Stimulated activated CD4-positive, alpha-beta T cell treated with anti-CD3 and anti-CD28 coated beads, Interleukin-4, amount 100 ng/mL, for 1 hour (primary cell): ENCODE data around the gene GOLGA6D.
A peak's percentile ranks its signal among the peaks of the same experiment; 100 is the strongest.
"Not testable (repeated sequence)": the region's sequence is repeated elsewhere in the genome, so short reads cannot be mapped to it uniquely, and the experiment has no call there.

Experiments
- DNase-seq: peaks from one replicate; pipeline ENCODE4 v3.0.0-alpha.2; 2020

The GOLGA6D gene

DNA sequence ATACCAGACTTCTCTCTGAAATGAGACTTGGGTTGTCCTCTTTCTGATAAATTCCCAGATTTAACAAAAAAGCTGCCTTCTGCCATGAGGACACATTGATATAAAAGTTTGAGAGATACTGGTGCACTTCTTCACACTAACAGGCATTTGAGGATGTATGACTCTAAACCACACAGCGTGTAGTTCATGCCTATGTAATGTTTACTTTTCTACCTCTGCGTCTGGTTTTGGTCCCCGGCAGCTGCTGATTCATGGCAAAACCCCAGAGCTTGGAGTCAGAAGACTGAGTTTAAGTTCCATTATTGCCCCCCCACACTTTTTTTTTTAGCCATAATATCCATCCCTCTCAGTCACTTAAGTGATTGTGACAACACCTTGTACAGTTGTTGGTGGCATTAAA, 1.5 kb downstream of the GOLGA6D start:
- DNase-seq = not testable (repeated sequence)

DNA sequence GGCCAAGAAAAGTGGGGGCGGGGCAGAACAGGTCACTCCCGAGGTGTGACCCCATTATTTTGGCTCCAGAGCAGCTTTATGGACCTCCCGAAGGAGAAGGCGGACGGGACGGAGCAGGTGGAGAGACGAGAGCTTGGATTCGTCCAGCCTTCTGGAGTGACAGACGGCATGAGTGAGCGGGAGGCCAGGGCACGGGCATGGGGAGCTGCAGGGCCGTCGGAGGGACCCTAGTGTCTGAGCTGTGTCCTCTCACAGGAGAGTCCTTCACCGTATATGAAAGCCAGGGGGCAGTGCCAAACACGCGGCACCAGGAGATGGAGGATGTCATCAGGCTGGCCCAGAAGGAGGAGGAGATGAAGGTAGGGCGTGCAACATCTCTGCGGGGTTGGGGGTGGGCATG, 11.0 kb downstream of the GOLGA6D start:
- not testable (repeated sequence) for DNase-seq

DNA sequence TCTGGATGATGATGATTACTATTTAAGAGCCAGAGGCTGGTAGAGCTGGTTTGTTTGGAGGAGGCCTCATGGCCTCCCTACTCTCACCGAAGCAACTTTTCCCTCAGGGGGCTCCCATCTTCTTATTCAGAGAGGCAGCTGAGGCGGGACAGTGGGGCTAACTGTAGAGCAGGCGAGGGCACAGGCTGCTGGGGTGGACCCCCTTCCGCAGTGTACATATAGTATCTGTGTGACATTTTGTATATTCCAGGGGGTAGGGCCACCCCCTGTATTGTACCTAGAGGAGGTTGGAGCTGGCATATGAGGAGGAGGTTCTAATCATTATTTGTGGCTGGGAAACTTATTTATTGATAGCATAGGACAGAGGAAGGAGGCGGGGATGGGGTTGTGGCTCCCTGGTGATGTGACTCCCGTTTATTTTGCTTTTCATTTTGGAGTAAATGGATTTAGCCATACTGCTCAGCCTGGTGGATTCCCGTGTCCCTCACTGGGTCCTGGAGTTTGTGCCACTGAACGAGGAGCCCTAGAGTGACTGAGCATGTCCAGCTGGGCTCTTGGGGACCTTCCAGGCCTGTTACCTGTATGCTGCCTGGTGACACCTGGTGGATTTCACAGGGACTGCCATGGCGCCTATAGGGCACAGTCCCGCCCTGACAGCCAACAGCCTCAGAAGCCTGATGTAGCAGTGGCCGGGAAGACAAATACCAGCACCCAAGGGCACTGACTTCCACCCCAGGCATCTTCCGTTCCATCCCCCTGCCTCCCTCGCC, 16.1 kb downstream of the GOLGA6D start:
- DNase-seq = not testable (repeated sequence)

DNA sequence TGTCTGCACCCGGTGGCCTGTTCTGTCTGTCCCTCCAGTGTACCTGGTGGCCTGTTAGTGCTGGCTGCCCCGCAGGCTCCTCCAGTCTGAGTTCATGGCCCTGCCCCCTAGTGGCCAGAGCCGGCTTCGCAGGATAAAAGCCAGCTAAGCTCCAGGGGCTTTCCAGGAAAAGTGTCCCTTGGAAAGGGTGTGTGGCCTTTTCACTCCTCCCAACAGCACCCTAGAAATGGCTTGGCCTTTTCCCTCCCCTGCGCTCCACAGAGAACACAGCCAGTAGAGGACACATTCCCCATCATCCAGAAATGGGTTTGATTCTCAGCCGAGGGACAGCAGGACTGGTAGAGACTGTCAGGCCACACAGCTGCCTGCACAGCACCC, 16.7 kb downstream of the GOLGA6D start:
- peak; percentile 65 for DNase-seq

DNA sequence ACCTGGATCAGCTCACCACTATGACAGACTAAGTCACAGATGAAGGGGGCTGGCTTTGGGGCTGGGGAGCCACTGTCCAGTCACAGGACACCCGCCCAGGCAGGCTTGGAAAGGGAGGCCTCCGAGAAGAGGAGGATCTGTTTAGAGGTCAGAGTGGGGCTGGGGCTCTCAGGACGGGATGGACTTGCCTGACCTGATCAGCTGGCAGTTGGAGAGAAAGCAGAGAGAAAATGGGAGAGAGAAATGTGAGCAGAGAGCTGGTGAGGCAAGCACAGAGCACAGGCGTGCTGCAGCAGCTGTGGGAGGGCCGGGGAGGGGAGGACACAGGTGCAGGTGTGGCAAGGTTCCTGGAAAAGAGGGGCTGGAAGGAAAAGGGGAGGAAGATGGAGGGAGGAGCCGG, 17.4 kb downstream of the GOLGA6D start:
- DNase-seq = not testable (repeated sequence)

DNA sequence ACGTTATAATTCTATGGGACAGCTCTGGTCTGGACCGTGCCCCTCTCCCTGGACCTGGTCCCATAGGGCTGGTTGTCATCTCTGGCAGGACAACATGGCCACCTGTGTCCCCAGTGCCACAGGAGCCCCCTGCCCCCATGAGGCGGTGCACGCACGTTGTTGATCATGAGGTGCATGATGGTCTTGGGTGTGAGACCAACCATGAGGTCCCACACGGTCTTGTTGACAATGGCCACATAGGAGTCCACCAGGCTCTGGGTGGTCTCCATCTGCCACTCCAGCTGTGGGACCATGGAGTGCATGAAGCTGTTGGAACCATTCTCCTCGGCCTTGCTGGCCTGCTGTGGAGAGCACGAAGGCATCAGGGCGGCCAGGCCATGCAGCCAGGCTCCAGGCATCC, 19.7 kb downstream of the GOLGA6D start:
- DNase-seq = no peak

DNA sequence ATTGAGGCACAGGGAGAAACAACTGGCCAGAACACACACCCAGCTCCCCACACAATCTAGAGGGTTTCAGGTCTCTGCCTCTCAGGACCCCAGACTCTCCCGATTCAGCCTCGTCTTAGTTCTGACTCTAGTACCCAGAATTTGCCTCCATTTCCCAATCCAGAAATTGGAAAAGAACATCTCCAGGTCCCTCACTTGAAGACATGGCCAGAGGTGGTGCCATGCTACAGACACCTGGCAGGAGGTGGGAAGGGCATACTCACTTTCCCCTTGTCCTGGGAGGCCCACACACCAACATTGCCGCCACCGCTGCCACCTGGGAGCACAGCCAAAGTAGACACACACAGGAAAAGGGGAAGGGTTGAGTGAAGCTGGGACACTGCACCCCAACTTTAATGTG, 20.1 kb downstream of the GOLGA6D start:
- not testable (repeated sequence) for DNase-seq

DNA sequence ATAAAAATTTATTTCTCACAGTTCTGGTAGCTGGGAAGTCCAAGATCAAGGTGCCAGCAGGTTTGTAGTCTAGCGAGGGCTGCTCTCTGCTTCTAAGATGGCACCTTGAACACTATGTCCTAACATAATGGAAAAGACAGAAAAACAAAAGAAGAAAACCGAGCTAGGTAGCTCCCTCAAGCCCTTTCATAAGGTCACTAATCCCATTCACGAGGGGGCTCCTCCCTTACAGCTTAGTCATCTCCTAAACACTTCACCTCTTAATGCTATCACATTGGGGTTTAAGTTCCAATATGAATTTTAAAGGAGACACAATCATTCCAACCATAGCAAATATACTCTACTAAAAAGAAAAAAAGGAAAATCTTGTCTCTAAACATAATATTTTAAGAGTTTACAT, 23.6 kb downstream of the GOLGA6D start:
- no peak for DNase-seq

DNA sequence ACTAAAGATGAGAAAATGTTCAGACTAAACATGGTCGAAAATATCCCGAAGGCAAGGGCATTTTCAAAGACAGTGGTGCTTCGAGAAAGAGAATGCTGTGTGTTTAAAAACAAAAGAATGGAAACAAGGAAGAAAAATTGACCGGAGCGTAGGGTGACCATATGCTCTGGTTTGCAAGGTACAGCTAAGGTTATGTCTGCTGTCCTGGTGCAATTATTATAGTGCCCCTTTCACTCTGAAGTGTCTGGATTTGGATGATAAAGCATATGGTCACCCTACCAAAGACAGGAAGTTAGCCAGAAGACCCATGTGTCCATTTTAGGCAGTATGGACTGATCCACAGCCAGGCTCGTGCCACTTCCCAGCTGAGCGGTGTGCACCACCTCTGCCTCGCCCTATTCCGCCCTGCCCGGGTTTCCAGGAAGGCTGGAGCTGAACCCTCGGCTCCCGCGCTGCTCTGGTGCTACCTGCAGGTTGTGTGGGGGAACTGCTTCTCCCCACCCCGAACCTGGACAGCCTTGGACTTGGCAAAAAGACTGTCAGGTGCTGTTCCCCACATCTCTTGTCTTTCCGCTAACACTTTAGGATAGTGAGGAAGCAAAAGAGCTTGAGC, 25.2 kb downstream of the GOLGA6D start:
- peak; percentile 16 for DNase-seq

DNA sequence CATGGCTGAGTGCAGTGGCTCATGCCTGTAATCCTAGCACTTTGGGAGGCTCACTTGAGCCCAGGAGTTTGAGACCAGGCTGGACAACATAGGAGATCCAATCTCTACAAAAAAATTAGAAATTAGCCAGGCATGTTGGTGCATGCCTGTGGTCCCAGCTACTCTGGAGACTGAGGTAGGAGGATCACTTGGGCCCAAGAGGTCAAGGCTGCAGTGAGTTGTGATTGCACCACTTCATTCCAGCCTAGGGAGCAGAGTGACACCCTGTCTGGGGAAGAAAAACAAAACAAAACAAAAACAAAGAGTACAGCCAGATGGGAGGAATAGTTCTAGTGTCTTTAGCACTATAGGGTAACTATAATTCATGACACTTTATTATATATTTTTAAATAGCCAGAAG, 27.1 kb downstream of the GOLGA6D start:
- DNase-seq = no peak

DNA sequence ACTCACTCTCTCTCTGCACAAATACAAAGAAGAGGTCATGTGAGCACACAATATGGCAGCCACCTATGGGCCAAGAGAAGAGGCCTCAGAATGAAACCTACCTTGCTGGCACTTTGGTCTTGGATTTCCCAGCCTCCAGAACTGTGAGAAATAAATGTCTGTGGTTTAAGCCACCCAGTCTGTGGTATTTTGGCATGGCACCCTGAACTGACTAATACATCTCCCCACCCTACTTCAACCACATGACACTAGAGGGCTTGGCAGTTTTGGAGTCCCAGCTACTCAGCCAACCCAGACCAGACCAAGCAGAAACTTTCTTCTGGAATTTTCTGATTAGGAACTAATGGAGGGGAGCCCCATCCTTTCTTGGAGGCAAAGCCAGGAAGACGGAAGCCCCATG, 29.9 kb downstream of the GOLGA6D start:
- not testable (repeated sequence) for DNase-seq

DNA sequence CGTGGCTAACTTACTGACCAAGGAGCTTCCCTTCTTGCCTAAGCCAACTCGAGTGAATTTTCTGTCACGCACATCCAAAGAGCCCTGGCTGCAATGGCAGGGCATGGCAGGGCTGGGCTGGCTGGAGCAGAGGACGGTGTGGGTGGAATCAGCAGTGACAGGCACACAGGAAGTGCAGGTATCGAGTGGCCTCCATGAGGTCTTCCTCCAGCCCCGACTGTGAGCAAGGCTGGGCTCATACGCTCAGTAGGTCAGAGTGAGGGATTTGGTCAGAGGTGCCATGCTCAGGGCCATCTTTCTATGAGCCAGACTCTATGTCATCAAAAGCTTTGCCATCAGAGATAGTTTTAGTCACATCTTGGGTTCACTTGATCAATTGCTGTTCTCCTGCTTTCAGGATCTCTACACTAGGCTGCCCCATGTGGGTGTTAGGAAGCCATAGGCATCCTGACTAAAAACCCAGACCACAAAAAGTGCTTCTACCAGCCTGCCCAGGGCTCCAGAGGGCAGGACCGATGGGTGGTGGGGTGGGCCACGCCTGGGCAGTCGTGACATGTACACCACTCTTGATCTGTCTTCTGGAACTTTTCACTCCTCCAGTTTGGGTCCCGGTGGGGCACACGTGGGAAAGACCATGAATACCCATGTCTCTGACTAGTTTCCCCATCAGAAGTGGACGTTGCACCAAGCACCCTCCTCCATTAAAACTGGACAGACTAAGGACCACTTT, 30.6 kb downstream of the GOLGA6D start:
- DNase-seq = no peak

DNA sequence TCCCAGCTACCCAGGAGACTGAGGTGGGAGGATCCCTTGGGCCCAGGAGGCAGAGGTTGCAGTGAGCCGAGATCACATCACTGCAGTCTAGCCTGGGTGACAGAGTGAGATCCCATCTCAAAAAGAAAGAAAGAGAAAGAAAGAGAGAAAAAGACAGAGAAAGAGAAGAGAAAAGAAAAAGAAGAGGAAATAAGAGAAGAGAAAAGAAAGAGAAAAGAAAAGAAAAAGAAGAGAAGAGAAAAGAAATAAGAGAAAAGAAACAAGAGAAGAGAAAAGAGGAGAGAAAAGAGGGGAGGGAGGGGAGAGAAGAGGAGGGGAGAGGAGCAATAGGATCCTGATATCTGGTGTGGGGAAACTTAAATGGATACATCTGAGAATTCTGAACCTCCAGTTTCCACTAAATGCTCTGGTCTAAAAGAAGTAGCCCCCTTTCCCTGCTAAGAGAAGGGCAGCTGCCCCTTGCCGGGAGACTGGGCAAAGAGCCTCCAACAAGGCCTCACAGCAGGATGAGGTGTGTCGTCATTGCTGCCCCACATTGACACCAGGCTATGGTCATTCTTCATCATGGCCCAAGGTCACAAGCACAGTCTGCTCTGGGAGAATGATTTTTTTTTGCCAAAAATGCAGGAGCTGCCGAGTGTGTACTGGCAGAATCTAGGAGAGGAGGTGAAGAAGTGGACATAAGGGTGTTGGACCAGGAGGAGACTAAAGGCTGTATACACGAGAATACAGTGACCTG, 32.1 kb downstream of the GOLGA6D start:
- no peak for DNase-seq

DNA sequence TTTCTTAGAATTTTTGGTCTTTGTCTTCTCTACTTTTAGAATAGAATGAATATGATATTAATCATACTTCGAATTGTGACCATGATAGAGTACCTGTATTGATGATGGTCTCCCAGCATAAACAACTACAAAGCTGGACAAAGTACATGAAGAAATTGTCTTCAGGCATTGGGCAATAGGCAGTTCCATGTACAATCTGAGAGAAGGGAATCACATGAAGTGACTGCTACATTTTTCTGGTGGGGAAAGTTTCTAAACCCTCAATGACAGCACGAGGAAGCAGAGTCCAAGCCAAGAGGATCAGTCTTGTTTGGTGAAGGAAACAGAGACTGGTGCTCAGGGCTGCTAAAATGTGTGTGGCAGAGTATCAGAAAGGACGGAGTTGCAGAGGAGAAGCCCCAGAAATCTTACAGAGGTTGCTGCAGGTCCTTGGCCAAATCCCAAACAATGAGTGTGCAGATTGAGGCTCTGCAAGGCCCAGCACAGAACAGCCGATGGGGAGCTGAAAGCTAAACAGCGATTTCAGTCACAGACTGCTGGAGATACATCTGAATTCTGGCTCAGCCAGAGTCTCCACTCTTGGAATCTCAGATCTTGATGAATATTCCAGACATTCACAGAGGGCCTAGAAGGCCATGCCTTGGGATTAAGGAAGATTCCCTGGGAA, 36.7 kb downstream of the GOLGA6D start:
- DNase-seq = not testable (repeated sequence)

DNA sequence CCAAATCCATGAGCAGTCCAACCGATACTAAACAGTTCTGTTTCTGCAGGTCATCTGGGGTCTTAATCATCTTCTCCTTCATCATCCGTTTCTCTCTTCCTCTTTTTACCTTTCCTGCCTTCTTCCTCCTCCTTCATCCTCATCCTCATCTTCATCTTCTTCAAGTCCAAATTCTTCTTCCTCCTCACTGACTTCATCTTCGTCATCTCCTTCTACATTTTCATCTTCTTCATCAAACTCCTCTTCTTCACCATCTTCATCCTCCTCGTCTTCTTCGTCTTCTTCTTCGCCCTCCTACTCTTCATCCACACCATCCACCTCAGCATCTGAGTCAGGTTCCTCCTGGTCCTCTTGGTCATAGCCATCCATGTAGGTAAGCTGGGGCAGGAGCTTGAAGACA, 39.1 kb downstream of the GOLGA6D start:
- DNase-seq = no peak

DNA sequence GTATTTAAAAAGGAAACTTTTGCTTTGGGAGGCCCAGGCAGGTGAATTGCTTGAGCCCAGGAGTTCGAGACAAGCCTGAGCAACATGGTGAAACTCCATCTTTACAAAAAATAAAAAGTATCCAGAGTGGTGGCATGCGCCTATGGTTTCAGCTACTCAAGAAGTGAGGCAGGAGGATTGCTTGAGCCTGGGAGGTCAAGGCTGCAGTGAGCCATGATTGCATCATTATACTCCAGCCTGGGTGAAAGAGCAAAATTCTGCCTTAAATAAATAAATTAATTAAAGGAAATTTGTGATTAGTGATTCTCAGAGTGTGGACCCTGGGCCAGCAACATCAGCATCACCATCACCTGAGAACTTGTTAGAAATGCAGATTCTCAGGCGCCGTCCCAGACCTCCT, 43.3 kb downstream of the GOLGA6D start:
- DNase-seq = no peak

DNA sequence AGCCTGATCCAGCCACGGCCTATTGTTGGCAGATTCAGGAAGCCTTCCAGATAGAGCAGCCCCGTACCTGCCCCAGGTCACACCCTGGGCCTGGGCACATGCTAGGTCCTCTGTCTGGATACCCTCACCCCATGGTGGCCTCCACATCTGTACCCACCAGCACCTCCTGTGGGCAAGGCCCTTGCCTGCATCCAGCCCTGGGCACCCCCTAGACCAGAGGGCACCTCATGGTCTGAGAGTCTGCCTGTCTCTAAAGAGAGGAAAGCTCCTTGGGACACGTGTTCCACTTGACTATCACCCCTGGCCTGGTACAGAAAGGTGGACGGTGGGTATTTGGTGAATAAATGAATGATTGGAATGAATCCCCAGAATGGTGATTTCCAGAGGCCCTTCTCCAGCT, 44.4 kb downstream of the GOLGA6D start:
- no peak for DNase-seq

DNA sequence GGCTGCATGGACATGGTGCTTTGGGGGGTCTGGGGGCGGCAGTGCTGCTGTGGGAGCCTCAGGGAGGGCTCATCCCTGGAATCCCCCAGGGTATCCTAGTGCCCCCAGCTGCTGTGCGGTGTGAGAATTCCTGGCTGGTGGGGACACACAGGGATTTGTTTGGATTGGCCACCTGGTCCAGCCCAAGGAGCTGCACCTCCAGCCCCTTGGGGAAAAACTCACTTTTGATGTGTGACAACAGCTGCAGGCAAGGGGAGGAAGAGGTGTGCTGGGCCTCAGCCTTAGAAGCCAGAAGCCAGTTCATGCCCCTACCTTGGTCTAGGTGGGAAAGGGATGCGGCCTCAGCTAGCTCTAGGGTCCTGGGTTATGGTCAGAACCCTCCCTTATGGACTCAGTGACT, 44.9 kb downstream of the GOLGA6D start:
- no peak for DNase-seq

DNA sequence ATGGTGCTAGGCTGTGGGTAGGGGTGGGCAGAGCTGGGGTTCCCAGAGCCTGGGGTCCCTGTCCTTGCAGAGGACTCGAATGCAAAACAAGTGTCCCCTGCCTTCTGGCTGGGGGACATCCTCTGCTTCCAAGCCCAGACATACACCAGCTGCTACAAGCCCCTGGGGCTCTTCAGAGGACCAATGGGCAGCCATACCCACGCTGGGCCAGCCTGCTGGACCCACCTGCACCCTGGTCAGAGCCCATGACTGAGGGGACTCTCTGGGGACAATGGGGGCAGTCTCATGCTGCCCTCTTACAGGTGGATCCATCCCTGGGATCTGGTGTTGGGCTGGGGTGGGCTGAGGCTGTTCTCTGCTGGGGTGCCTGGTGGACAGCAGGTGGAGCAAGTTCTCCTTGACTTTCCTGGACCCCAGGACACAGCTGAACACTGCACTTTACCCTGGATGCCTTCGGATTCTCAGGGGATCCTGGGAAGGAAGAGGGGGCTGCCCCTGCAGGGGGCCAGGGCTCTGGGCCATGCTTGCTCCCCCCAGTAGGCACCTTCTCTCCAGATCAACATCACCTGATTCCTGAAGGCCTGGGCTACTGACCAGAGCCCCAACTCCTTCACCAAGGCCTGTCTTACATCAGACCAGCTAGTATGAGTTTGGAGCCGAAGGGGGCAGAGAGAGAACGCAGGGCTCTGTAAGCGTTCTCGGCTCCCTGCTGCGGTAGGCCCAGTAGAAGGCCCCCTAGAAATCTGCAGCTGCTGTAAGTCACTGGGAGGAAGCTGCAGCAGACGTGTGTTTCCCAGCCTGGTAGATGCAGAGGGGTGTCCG, 46.1 kb downstream of the GOLGA6D start:
- DNase-seq = no peak

DNA sequence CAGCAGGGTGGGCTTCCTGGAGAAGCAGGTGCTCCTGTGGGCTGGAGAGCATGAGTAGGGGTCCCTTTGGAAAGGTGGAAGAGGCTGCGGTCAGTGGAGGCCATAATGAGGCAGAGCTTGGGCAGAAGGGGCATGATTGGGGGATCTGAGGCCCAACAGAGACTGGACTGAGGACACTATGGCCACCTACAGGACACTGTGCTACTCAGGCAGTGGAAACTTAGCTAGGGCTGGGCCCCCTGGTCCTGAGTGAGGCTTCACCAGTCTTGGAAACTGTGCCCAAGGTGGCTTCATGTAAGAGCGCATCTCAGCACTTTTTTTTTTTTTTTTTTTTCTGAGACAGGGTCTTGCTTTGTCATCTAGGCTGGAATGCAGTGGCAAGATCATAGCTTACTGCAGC, 46.9 kb downstream of the GOLGA6D start:
- no peak for DNase-seq

DNA sequence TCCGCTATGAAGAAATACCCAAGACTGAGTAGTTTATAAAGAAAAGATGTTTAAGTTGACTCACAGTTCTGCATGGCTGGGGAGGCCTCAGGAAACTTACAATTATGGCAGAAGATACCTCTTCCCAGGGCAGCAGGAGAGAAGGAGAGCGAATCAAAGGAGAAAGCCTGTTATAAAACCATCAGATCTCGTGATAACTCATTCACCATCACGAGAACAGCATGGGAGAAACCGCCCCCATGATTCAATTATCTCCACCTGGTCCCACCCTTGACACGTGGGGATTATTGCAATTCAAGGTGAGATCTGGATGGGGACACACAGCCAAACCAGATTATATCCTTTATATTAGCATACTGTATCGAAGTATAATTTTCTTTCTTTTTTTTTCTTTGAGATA, 49.5 kb downstream of the GOLGA6D start:
- not testable (repeated sequence) for DNase-seq
